HG03432 (cell line): ENCODE measurements around the gene FBXL22.

Experiments
- ATAC-seq: cut with Tn5 transposase; IDR thresholded peaks from one replicate; pipeline ENCODE4 v1.9.1; 2021; ENCODE audit warnings: mild to moderate bottlenecking, moderate library complexity; ENCODE audit not compliant: unreplicated experiment

FBXL22 gene

GRCh38 chr15:63597038-63597790 is at the start of gene FBXL22:
Gene FBXL22 (plus strand): TSS chr15:63597387. CDS start chr15:63597393, 6 bp downstream.
- no peak for ATAC-seq

GRCh38 chr15:63551400-63551799 is 45.8 kb upstream of the FBXL22 start:
- ATAC-seq: no peak

GRCh38 chr15:63553388-63553791 is 43.8 kb upstream of the FBXL22 start:
- ATAC-seq: no peak

DNA sequence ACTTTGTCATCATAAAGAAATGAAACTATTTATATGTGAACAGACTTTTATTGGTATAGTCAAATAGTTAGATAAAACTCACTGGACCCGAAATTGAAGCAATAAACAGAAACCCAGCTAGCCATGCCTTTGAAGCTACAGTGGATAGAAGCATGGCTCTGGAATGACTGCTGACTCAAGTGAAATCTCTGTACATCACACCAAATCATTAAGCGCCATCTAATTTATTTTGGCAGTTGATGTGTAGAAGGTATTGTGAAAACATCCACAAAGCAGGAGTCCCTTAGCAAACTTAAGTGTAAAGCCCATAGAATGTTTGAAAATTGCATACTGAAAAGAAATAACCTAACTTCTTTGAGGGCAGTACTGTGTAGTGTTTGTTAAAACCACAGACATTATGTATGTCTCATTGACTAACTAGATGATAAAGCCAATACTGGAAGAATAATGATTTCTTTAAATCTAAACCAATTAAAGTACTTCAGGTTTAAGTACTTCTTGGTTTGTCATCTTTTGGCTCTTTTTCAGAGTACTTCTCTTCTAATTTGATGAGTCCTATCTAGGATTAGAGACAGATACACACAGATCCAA is 42.8 kb upstream of the FBXL22 start:
- no peak for ATAC-seq

DNA sequence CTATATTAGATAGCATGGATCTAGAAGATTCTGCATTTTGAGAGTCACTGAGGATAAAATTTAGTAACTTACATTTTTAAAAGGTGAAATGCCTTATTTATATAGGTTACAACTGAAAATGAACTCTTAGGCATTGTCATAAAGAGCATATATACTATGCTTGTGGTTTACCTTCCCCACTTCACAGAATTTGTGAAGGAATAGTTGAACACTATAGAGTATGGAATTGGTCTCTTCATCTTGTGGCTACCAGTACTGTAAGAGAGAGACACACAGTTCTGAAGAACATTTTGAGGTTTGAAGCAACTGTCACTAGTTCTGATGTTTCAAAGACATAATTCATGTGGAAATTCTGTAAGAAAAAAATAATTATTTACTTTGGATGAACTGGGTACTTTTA is 41.7 kb upstream of the FBXL22 start:
- no peak for ATAC-seq

- ATAC-seq: no peak
These were observed 40.9 kb upstream of the FBXL22 start for GRCh38 chr15:63556246-63556645.

DNA sequence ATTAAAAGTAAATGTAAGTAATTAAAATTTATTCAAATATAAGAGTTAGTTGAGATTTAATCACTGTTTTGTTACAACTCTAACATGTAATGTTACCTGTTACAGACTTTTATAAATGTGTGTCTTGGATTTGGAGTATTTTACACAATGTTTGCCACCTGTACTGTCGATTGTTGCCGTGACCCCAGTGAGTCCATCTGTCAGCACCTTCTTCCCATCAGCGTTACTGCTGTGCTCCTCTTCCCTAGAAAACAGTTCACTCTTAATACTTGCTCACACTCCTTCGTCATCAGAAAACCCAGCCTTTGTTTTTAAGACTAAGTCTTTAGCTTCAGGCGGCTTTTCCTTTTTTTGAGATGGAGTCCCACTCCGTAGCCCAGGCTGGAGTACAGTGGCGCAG is 40.5 kb upstream of the FBXL22 start:
- ATAC-seq: no peak

DNA sequence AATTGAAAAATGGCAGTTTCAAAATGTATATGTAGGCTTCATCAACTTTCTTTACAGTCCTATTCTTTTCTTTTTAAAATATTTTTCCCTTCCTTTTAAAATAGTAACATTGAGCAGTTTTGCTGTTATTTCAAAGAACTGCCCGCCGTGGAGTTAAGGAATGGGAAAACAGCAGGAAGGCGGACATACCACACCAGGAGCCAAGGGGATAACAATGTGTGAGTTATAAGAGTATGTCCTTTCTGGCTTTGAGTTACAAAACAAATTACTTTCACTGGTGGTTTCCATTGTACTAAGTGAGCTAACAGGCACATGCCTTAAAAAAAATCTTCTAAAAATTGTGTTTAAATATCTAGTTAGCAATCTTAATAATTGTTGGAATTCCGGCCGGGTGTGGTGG is 37.4 kb upstream of the FBXL22 start:
- ATAC-seq: no peak

DNA sequence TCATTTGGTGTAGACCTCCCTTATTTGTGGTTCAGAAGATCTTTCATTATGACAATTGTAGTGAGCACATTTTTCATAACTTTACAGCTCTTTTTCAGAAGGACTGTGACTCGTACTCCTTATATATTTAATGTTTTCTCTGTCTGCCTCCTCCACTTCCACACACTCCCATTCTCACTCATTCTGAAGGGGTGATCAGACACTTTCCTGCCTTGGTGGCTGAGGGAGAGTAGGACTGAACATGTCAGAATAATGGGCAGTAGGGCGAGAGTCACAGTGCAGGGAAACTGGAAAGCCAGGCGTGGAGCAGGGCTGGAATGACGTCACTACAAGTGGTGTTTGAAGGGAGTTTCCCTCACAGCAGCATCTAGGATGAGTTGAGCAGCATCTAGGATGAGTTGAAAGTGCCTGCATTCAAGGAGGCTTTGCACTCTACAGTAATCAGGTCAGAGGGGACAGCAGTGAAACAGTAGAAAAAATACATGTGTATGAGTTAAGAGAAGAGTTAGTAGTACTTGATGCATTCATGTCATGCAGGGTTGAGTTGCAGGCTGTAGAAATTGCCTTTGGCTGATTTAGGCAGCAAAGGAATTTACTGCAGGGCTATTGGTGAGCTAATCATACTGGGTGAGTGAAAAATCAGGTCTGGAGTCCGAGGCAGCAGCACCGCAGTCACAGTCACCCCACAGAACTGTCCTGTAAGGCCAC is 36.3 kb upstream of the FBXL22 start:
- ATAC-seq: no peak

DNA sequence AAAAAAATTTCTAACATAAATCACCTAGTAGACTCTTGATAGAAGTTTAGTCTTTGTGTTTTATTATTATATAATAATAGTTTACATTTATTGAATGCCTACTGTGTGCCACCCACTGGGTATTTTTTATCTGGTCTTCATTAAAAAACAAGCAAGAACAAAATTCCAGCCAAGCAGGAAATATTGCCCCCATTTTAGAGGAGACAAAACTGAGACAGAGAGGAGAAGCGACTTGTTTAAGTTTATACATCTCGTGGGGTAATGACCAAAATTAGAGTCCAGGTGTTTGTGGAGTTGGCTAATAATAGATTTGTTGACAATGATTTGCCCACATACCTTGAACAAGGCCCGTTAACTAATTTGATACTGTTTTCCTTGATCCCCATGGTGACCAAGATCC is 33.1 kb upstream of the FBXL22 start:
- ATAC-seq: no peak

- ATAC-seq: no peak
These were observed 31.5 kb upstream of the FBXL22 start for GRCh38 chr15:63565536-63566186.

DNA sequence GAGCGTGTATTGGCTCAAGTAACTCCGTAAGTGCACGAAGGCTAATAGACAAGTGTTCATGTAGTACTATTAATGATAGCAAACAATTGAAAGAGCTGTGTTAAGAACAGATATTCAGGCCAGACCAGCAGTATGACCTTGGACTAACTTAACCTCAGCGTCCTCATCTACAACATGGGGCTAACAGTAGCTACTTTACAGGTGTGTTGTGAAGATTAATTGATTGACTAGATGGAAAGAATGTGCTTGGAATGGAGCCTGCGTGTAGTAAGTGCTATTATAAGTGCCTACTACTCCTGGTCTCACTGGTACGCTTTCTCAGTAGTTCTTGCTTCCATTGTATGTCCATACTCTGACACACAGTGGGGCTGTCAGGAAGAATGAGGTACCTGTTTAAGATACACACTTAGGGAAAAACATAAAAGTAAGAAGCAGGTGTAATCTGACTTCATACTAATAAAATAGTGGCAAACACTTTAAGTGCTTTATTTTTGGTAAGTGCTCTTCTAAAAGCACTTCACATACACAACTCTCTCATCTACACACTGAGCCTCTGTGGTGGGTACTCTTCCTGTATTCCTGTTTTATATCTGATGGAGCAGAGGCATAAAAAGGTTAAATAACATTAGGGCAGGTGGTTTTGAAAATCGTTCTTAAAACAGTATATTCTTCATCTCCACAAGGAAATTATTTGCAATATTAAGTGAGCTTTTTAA is 24.3 kb upstream of the FBXL22 start:
- no peak for ATAC-seq

GRCh38 chr15:63573533-63573932 is 23.7 kb upstream of the FBXL22 start:
- no peak for ATAC-seq

- no peak for ATAC-seq
These were observed 21.9 kb upstream of the FBXL22 start for GRCh38 chr15:63575312-63575711.

DNA sequence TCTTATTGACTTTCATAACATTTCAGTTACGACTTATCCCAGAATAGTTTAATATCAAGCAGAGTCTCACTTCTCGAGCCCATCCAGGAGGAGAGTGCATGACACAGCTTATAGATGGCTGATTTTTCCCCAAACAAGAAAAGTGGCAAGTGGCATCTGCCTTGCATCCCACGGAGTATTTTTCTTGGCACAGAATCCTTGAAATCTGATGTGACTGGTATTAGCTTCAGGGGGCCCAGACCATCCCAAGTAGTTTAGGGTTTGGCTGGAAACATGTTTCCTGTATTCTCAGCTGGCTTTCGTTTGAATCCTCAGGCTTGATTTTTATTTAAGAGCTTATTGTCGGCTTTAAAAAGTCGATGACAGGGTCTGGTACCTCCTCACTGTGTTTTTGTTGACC is 20.7 kb upstream of the FBXL22 start:
- no peak for ATAC-seq

DNA sequence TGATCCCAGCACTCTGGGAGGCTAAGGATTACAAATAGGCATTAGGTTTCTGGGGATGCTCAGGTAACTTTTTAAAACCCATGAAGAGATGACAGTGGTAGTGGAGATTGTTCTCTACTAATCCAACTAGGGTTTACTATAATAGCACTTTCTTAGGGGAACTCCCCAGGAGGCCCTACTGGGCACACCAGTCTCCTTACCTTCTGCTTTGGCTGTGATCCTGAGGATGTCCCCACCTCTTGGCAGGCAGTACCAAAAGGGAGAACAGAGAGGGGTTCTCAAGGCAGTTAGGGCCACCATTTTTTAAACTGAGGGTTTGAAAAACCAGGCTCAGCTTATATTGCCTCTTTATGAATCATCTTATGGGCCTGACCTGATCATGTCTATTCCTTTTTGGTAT is 15.0 kb upstream of the FBXL22 start:
- ATAC-seq: no peak

GRCh38 chr15:63582718-63583426 is 14.3 kb upstream of the FBXL22 start:
- no peak for ATAC-seq

GRCh38 chr15:63586790-63587189 is 10.4 kb upstream of the FBXL22 start:
- no peak for ATAC-seq

DNA sequence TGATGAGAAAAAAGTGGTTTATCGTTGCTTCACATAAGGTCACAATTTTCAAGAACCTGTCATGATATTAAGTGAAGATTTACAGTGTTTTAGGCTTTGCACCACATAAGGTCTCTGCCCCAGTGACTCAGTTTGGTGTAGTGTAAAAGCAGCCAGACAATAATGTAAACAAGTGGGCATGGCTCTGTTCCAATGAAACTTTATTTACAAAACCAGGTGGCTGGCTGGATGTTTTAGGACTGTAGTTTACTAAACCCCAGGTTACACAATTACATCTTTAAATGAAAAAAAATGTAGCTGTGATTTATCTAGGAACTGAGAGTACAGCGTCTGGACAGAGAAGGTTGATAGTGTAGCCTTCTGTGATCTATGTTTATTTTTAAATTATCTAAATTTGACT is 9.7 kb upstream of the FBXL22 start:
- ATAC-seq: no peak

- ATAC-seq: no peak
These were observed 8.4 kb upstream of the FBXL22 start for GRCh38 chr15:63588826-63589225.
